Pancreas (tissue), 10 donors: ENCODE results near the gene RIPK4. TPM values are rescaled to one million over a fixed set of nuclear protein-coding genes. Genes with fewer than 3 reads are reported as not detected.

Experiments
- ATAC-seq, 4 donors: fragments of 200-7000 bp; cut with Tn5 transposase; one replicate each; pipeline versions ENCODE4 v1.8.0 to v1.9.1; 2020; ENCODE audit warnings: mild to moderate bottlenecking in 4 of 4, moderate library complexity in 4 of 4
- DNase-seq, 6 donors: peaks; one replicate each; pipeline ENCODE4 v3.0.0-alpha.2; 2020
- FAIRE-seq: peaks from 2 replicates; lab custom pipeline; 2012; peaks lifted over from hg19 to GRCh38; lab: Jason Lieb, UNC
- H3K27ac ChIP-seq, 4 donors: fragments of 200-600 bp; sonication (generic); 1 replicate in 3 of 4; 2 replicates in 1 of 4; pipeline versions ENCODE4 v1.5.0 to v1.8.0; 2020
- H3K27me3 ChIP-seq, 4 donors: fragments of 200-600 bp; one replicate each; pipeline ENCODE4 v1.8.0; 2021
- H3K36me3 ChIP-seq, 3 donors: fragments of 200-600 bp; sonication (generic) in 1 of 3; one replicate each; pipeline versions ENCODE4 v1.5.0 to v1.8.0; 2020 to 2021
- H3K4me1 ChIP-seq, 3 donors: fragments of 200-600 bp; one replicate each; pipeline ENCODE4 v1.8.0; 2021
- H3K4me3 ChIP-seq, 4 donors: fragments of 200-600 bp; sonication (generic) in 2 of 4; one replicate each; pipeline versions ENCODE4 v1.5.0 to v1.8.0; 2020 to 2021
- H3K9me3 ChIP-seq, 4 donors: fragments of 200-600 bp; one replicate each; pipeline ENCODE4 v1.8.0; 2021
- CTCF ChIP-seq, 4 donors: fragments of 200-600 bp; sonication (generic) in 3 of 4; IDR thresholded peaks; one replicate each; pipeline versions ENCODE4 v1.5.0 to v1.8.0; 2021; ENCODE audit warnings: antibody characterized with exemption in 4 of 4
- WGBS, 2 donors: extraction: QIAGEN DNeasy Blood & Tissue Kit; methylation state at CpG; one replicate each; pipeline ENCODE4 v1.1.7; 2013; 5-methylcytosine and 5-hydroxymethylcytosine counted together
- intact Hi-C, 3 donors: fragments of 100-400 bp; cut with DNase I; formaldehyde crosslinking; loops; one replicate each; pipeline versions ENCODE4 v1.11.1 to v1.14.2; 2022
- polyA plus RNA-seq, 2 donors: library from polyadenylated mRNA; stranded (reverse); fragments of 200-250 nt; gene quantifications; one replicate each; pipeline ENCODE4 v1.2.3, GENCODE V29; 2013
- total RNA-seq, 6 donors: library from RNA; stranded (reverse); fragmentation: NEBNext Ultra II Directional in 4 of 6; extraction: Animal tissue kit (Norgen Biotek cat#: 25700) in 4 of 6; gene quantifications; one replicate each; pipeline versions ENCODE4 v1.2.1 to v1.2.4, GENCODE V29; 2021 to 2023
- donor health status: healthy with polysubstance abuse.
- donor health status: DM: no; HTN: no; CAD: no; lungs with moderate emphysema.
- donor health status: DM: no; HTN: no; CAD: no.
- donor health status: control.
- donor health status: control.
- donor health status: Bipolar disorder and iron deficiency.
- donor health status: DM: yes; HTN: yes; CAD: no.
- donor health status: DM: no; HTN: no; CAD: no.
- donor health status: DM: no; HTN: no; CAD: no.
- donor health status: DM: yes; HTN: yes; CAD: no.

Gene RIPK4
- total and polyA plus RNA-seq, 8 donors = 7.7 to 18.2 (median 12.8) TPM

DNA sequence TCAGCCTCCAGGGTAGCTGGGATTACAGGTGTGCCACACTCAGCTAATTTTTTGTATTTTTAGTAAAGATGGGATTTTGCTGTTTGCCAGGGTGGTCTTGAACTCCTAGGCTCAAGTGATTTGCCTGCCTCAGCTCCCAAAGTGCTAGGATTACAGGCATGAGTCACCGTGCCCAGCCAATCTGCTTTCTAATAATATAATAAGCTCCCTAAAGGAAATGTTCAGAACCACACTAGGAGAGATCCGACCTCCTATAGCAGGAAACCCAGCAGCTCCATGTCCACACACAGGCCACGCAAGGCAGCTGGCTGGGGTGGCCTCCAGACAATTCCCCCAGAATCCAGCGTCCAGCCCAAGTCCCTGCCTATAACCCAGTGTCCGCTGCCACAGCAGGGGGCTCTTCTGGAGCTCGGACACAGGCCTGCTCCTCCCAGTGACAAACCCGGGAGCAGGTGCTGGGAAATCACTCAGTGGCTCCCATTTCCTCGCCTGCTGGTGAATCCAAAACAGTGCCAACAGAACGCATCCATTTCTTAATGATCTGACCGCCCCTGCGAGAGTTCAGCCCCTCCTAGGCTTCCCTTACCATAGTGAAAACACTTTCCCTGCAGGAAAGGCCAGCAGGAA lies 7.5 kb downstream of the RIPK4 start:
- Histone ChIP-seq H3K27ac (peak overlapping the region in 1 of 4 donors; percentile 6), H3K9me3 (no peaks in the 10 kb centered on the region), H3K36me3 (peaks cover 0 to 12% (median 0%) of the 10 kb centered on the region in 3 donors), H3K4me1 (peaks cover 23 to 46% (median 26%) of the 10 kb centered on the region in 3 donors), H3K27me3 (no peaks in the 10 kb centered on the region), H3K4me3 (no peak overlapping the region)
- TF ChIP-seq CTCF (IDR thresholded peaks at IDR 0.05) = no peak
- no peak for FAIRE-seq
- DNase-seq = peak in 1 of 6 donors; percentile 54
- WGBS, 2 donors = 84 to 85% methylated on average over 11 of the region's 11 CpGs
- ATAC-seq = no peak
- intact Hi-C loops = loop anchor here in 1 of 3 donors (10.0 kb wide), 1 partner anchor 75 kb away; no protein-coding TSS in a partner anchor

DNA sequence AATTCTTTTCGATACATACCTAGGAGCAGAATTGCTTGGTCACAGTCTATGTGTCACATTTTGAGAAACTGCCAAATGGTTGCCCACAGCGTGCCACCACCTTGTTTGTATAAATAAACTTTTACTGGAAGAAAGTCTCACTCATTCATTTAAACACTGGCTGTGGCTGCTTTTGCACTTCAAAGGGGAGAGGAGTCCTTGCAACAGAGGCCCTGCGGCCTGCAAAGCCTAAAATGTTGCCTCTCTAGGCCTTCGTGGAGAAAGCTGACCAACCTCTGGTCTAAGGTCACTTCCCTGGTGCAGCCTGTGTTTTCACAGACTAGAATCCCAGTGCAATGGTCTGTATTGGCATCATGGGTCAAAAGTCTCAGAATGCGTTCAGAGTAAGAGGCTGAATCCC lies 8.3 kb downstream of the RIPK4 start:
- H3K4me1 ChIP-seq = peaks cover 15 to 39% (median 19%) of the 10 kb centered on the region in 3 donors
- no peak overlapping the region for H3K4me3 ChIP-seq
- peaks cover 0 to 12% (median 0%) of the 10 kb centered on the region in 3 donors for H3K36me3 ChIP-seq
- TF ChIP-seq CTCF (IDR thresholded peaks at IDR 0.05) = no peak
- DNase-seq (peak in 1 of 6 donors; percentile 31), ATAC-seq (no peak), FAIRE-seq (no peak)
- H3K27me3 ChIP-seq = no peaks in the 10 kb centered on the region
- 70 to 72% methylated on average over 5 of the region's 5 CpGs for WGBS, 2 donors
- no peak overlapping the region for H3K27ac ChIP-seq
- H3K9me3 ChIP-seq = no peaks in the 10 kb centered on the region
- intact Hi-C loops = loop anchor here in 1 of 3 donors (10.0 kb wide), 1 partner anchor 74 kb away; no protein-coding TSS in a partner anchor

GRCh38 chr21:41755934-41756773 lies 10.7 kb downstream of the RIPK4 start:
- ATAC-seq (no peak), DNase-seq (peak in 1 of 6 donors; percentile 48), FAIRE-seq (no peak)
- Histone ChIP-seq H3K9me3 (no peaks in the 10 kb centered on the region), H3K4me3 (no peak overlapping the region), H3K27me3 (no peaks in the 10 kb centered on the region), H3K4me1 (peaks cover 3 to 37% (median 9%) of the 10 kb centered on the region in 3 donors), H3K36me3 (peaks cover 0 to 12% (median under 1%) of the 10 kb centered on the region in 3 donors), H3K27ac (no peak overlapping the region)
- TF ChIP-seq CTCF (IDR thresholded peaks at IDR 0.05) = no peak
- intact Hi-C loops = loop anchor here in 1 of 3 donors (10.0 kb wide), 1 partner anchor 71 kb away; no protein-coding TSS in a partner anchor
- 94 to 95% methylated on average over 33 of the region's 33 CpGs for WGBS, 2 donors

DNA sequence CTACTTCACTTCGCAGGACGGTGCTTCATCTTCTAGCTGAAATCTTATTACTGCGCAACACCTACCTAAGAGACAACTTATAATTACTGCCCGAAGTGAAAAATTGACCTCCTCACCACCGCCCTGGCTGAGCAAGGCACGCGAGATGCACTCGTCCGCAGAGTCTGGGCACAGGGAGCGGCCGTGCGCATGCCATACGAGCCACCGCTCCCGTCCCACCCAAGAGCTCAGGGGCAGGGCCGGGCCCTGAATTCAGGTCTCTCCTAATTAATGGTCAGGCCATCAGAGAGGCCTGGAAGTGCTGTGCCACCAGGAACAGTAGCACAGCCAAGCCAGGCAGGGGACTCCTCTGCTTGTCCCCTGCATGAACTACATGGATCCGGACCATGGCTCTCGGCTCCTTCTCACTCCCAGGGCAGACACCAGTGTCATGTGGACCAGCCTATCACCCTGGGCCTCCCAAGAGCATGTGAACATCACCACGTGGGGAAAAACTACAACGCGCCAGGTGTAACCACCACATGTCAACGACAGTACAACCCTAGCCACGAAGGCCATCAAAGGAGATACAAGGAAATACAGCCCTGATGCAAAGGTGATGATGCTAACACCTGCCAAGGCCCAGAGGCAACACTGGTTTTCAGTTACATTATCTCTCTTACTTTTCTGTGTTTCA lies 11.5 kb downstream of the RIPK4 start:
- TF ChIP-seq CTCF (IDR thresholded peaks at IDR 0.05) = no peak
- peak in 1 of 6 donors; percentile 54 for DNase-seq
- no peaks in the 10 kb centered on the region for H3K27me3 ChIP-seq
- H3K9me3 ChIP-seq = no peaks in the 10 kb centered on the region
- H3K36me3 ChIP-seq = peaks cover 0 to 14% (median 2%) of the 10 kb centered on the region in 3 donors
- peaks cover 3 to 34% (median 9%) of the 10 kb centered on the region in 3 donors for H3K4me1 ChIP-seq
- 84% methylated on average over 23 of the region's 23 CpGs for WGBS, 2 donors
- no peak for FAIRE-seq
- ATAC-seq = no peak
- intact Hi-C loops = loop anchor here in 1 of 3 donors (10.0 kb wide), 1 partner anchor 71 kb away; no protein-coding TSS in a partner anchor
- no peak overlapping the region for H3K27ac ChIP-seq
- H3K4me3 ChIP-seq = no peak overlapping the region
